PC-9 (cell line): ENCODE measurements around the gene ALK. TPM values are rescaled to one million over a fixed set of nuclear protein-coding genes. Genes with fewer than 3 reads are reported as not detected.

Source experiments
- BruUV-seq: library from RNA; stranded (reverse); fragments of 400-500 nt; replicated peaks from 2 replicates; lab custom pipeline; 2021; lab: Mats Ljungman, UMichigan
- CTCF ChIA-PET: fragments of 300-600 bp; sonication (Branson Sonifier 250); formaldehyde crosslinking; loops from one replicate; lab custom pipeline; 2022; ENCODE audit warnings: antibody characterized with exemption; lab: Charles Lee
- POLR2A ChIA-PET: fragments of 300-600 bp; sonication (Branson Sonifier 250); formaldehyde crosslinking; loops from one replicate; lab custom pipeline; 2022; ENCODE audit warnings: antibody characterized with exemption; ENCODE audit not compliant: unreplicated experiment; lab: Charles Lee
- DNase-seq, 2 experiments: peaks; one replicate each; pipeline versions ENCODE4 v3.0.0 to v3.0.0-alpha.2; 2015 to 2022; ENCODE audit warnings: mixed read lengths in 1 of 2
- H2AFZ ChIP-seq: fragments of 200-600 bp; sonication (generic); 2 replicates; pipeline ENCODE4 v1.8.1; 2017; ENCODE audit warnings: antibody characterized with exemption
- H3F3A ChIP-seq: fragments of 200-600 bp; sonication (generic); 2 replicates; pipeline ENCODE4 v1.8.1; 2017; ENCODE audit warnings: antibody characterized with exemption, mild to moderate bottlenecking, low read depth; ENCODE audit not compliant: insufficient read depth
- H3K27ac ChIP-seq: fragments of 200-600 bp; sonication (generic); 2 replicates; pipeline ENCODE4 v1.6.1; 2016; ENCODE audit warnings: mixed run types
- H3K27me3 ChIP-seq: fragments of 200-600 bp; sonication (generic); 2 replicates; pipeline ENCODE4 v1.6.1; 2016; ENCODE audit warnings: low read depth, mixed run types; ENCODE audit not compliant: insufficient read depth
- H3K36me3 ChIP-seq: fragments of 200-600 bp; sonication (generic); 2 replicates; pipeline ENCODE4 v1.6.1; 2016; ENCODE audit warnings: low read depth, mixed run types
- H3K4me1 ChIP-seq: fragments of 200-600 bp; sonication (generic); replicated peaks from 2 replicates; pipeline ENCODE4 v1.6.1; 2016; ENCODE audit warnings: mixed run types; ENCODE audit not compliant: insufficient read depth
- H3K4me2 ChIP-seq: fragments of 200-600 bp; sonication (generic); 2 replicates; pipeline ENCODE4 v1.6.1; 2017; ENCODE audit warnings: mixed run types
- H3K4me3 ChIP-seq: fragments of 200-600 bp; sonication (generic); 2 replicates; pipeline ENCODE4 v1.6.1; 2016; ENCODE audit warnings: mixed run types
- H3K79me2 ChIP-seq: fragments of 200-600 bp; sonication (generic); 2 replicates; pipeline ENCODE4 v1.6.1; 2017; ENCODE audit warnings: low read depth, mixed run types
- H3K9me2 ChIP-seq: fragments of 200-600 bp; sonication (generic); 2 replicates; pipeline ENCODE4 v1.8.1; 2017; ENCODE audit warnings: mild to moderate bottlenecking; ENCODE audit not compliant: insufficient read depth
- H3K9me3 ChIP-seq: fragments of 200-600 bp; sonication (generic); 2 replicates; pipeline ENCODE4 v1.8.1; 2016; ENCODE audit warnings: low read depth; ENCODE audit not compliant: insufficient read depth
- H4K20me1 ChIP-seq: fragments of 200-600 bp; sonication (generic); 2 replicates; pipeline ENCODE4 v1.8.1; 2017; ENCODE audit not compliant: insufficient read depth
- EZH2 ChIP-seq: fragments of 200-600 bp; sonication (generic); IDR thresholded peaks from 2 replicates; pipeline ENCODE4 v1.8.0; 2017; ENCODE audit warnings: antibody characterized with exemption, low read depth
- intact Hi-C: fragments of 100-400 bp; cut with micrococcal nuclease; formaldehyde crosslinking; loops from one replicate; pipeline ENCODE4 v1.10.0; 2022; ENCODE audit not compliant: unreplicated experiment
- total RNA-seq: library from RNA; stranded (reverse); gene quantifications from 2 replicates; pipeline ENCODE4 v1.2.3, GENCODE V29; 2021
- TF ChIP-seq, protein P1 (sequence below): fragments of 200-600 bp; sonication (generic); conservative IDR thresholded peaks from 2 replicates; pipeline ENCODE4 v1.6.1; 2017; ENCODE audit warnings: mixed run types, antibody characterized with exemption, mild to moderate bottlenecking, moderate library complexity

The ALK gene
- total RNA-seq, 1 experiment from 2014 or later: not detected

DNA sequence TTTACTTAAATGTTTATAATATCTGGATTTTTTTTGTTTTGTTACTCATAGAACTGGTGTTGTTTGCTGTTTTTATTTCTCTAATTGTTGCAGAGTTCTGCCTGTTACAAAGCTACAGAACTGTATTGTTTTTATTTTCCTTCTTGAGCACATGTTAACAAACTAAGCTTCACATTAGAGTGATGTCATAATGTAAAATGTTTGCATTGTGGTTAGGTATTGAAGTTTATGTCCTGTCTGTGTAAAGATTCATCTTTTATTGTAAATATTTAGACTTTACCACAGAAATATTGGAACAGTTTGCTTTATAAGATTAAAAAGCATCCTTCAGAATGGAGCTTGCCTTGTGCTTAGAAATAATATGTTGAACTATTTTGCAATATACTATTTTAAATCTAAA is 738.5 kb downstream of the ALK start:
- intact Hi-C loops: no loop called here
- CTCF ChIA-PET: no interaction called here

DNA sequence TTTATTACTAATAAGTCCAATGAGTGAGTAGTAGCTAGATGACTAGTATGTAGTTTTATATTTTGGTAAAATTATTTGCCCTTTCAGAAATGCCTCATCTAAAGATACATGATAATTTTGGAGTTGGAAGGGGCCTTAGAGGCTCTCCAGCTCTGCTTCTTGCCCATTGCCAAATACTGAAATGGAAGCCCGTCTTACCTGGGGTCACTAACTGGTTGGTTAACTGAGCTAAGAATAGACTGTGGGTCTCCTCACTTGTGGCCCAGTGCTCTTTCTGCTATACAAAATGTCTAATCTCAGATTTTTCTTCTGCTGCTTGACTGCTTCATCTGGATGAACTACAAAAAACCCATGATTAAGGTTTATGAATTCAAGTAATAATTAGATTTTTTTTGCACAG is 739.1 kb downstream of the ALK start:
- Histone ChIP-seq H3K4me3 (no peak overlapping the region), H3K4me2 (no peak overlapping the region), H3K9me3 (no peaks in the 10 kb centered on the region), H3K27ac (no peak overlapping the region), H3F3A (0 out of 2 replicates have a peak, but pooled peaks cover 9% of the 10 kb centered on the region), H3K79me2 (no peaks in the 10 kb centered on the region), H3K9me2 (no peaks in the 10 kb centered on the region), H2AFZ (no peak overlapping the region), H3K27me3 (no peaks in the 10 kb centered on the region), H4K20me1 (no peaks in the 10 kb centered on the region), H3K36me3 (peaks cover 36% of the 10 kb centered on the region), H3K4me1 (no peaks in the 10 kb centered on the region)
- no TSS peak for BruUV-seq
- DNase-seq: no peak
- ChIA-PET CTCF (no interaction called here), POLR2A (no interaction called here)
- intact Hi-C loops: no loop called here
- TF ChIP-seq, protein P1, sequence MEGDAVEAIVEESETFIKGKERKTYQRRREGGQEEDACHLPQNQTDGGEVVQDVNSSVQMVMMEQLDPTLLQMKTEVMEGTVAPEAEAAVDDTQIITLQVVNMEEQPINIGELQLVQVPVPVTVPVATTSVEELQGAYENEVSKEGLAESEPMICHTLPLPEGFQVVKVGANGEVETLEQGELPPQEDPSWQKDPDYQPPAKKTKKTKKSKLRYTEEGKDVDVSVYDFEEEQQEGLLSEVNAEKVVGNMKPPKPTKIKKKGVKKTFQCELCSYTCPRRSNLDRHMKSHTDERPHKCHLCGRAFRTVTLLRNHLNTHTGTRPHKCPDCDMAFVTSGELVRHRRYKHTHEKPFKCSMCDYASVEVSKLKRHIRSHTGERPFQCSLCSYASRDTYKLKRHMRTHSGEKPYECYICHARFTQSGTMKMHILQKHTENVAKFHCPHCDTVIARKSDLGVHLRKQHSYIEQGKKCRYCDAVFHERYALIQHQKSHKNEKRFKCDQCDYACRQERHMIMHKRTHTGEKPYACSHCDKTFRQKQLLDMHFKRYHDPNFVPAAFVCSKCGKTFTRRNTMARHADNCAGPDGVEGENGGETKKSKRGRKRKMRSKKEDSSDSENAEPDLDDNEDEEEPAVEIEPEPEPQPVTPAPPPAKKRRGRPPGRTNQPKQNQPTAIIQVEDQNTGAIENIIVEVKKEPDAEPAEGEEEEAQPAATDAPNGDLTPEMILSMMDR: no peak
- no peak for TF ChIP-seq EZH2

More for the DNA sequence above, 738.5 kb downstream of the ALK start:
- H3K4me3 ChIP-seq: no peak overlapping the region
- no peaks in the 10 kb centered on the region for H3K9me2 ChIP-seq
- H3K36me3 ChIP-seq: peaks cover 35% of the 10 kb centered on the region
- no peaks in the 10 kb centered on the region for H3K79me2 ChIP-seq
- DNase-seq: no peak
- POLR2A ChIA-PET: no interaction called here
- H4K20me1 ChIP-seq: no peaks in the 10 kb centered on the region
- H3F3A ChIP-seq: 0 out of 2 replicates have a peak, but pooled peaks cover 9% of the 10 kb centered on the region
- H3K27me3 ChIP-seq: no peaks in the 10 kb centered on the region
- no TSS peak for BruUV-seq
- no peak overlapping the region for H2AFZ ChIP-seq
- H3K27ac ChIP-seq: no peak overlapping the region
- no peak for TF ChIP-seq EZH2
- TF ChIP-seq, protein P1: no peak
- H3K4me2 ChIP-seq: no peak overlapping the region
- no peaks in the 10 kb centered on the region for H3K9me3 ChIP-seq
- H3K4me1 ChIP-seq: no peaks in the 10 kb centered on the region

DNA sequence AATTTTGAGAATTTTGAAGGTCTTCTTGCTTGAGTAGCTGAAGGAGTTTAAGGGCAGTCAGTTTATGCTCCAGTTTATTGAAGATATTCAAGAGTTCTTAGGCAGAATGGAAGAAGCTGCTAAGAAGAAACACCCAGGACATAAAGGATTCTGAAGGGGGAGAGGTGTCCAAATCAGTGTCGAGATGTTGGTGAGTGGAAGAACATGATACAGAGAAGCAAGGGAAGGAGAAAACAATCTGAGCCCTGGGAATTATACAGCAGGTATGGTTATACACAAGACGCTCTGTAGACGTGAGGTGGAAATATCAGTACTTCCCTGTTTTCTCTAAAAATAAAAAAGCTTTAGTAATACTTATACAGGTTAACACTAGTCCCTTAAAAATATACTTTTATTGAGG is 746.0 kb downstream of the ALK start:
- Histone ChIP-seq H3K9me2 (no peaks in the 10 kb centered on the region), H3K27me3 (no peaks in the 10 kb centered on the region), H3K79me2 (no peaks in the 10 kb centered on the region), H3K9me3 (no peaks in the 10 kb centered on the region), H3K4me3 (no peak overlapping the region), H3K4me1 (no peaks in the 10 kb centered on the region), H3K36me3 (peaks cover 38% of the 10 kb centered on the region), H4K20me1 (no peaks in the 10 kb centered on the region; the same call in none of the 2 replicates), H3K27ac (no peak overlapping the region), H2AFZ (no peak overlapping the region), H3F3A (peaks cover 11% of the 10 kb centered on the region), H3K4me2 (no peak overlapping the region)
- POLR2A ChIA-PET: no interaction called here
- BruUV-seq: TSS peak; percentile 3
- intact Hi-C loops: no loop called here
- DNase-seq: no peak
- TF ChIP-seq, protein P1: no peak
- TF ChIP-seq EZH2: no peak
- CTCF ChIA-PET: no interaction called here
